Activated gamma-delta T cell (primary cell): ENCODE measurements around the gene RDH14.

Experiments
- DNase-seq: peaks from one replicate; lab custom pipeline; 2025; lab: John Stamatoyannopoulos, UW
- total RNA-seq, 2 donors: gene quantifications; one replicate each; lab custom pipeline; 2026; lab: John Stamatoyannopoulos, UW

Gene RDH14
- total RNA-seq, result 13.9 to 20.0 reads per million in 2 donors

- peak; percentile 78 for DNase-seq
Observed at GRCh38 chr2:18560031-18560796, at the start of gene RDH14. TSS of gene RDH14 (minus strand) at chr2:18560653. CDS start at chr2:18560572, 81 bp downstream.

GRCh38 chr2:18610090-18610489, 49.6 kb upstream of the RDH14 start:
- no peak for DNase-seq

- DNase-seq, result no peak
Observed at GRCh38 chr2:18605115-18605514, 44.7 kb upstream of the RDH14 start.

GRCh38 chr2:18604531-18604885, 44.1 kb upstream of the RDH14 start:
- DNase-seq, result no peak

GRCh38 chr2:18603854-18604530, 43.5 kb upstream of the RDH14 start:
- no peak for DNase-seq

GRCh38 chr2:18602298-18602697, 41.8 kb upstream of the RDH14 start:
- no peak for DNase-seq

- DNase-seq, result no peak
Observed at GRCh38 chr2:18600255-18600613, 39.8 kb upstream of the RDH14 start.

- no peak for DNase-seq
Observed at GRCh38 chr2:18599509-18600254, 39.2 kb upstream of the RDH14 start.

GRCh38 chr2:18598848-18599484, 38.5 kb upstream of the RDH14 start:
- no peak for DNase-seq

- DNase-seq, result no peak
Observed at GRCh38 chr2:18597618-18598017, 37.2 kb upstream of the RDH14 start.

- no peak for DNase-seq
Observed at GRCh38 chr2:18596993-18597392, 36.5 kb upstream of the RDH14 start.

- DNase-seq, result no peak
Observed at GRCh38 chr2:18593496-18593895, 33.0 kb upstream of the RDH14 start.

GRCh38 chr2:18592372-18592771, 31.9 kb upstream of the RDH14 start:
- no peak for DNase-seq

- no peak for DNase-seq
Observed at GRCh38 chr2:18589354-18589753, 28.9 kb upstream of the RDH14 start, which contains the start of gene NT5C1B. TSS of gene NT5C1B (minus strand) at chr2:18589569. CDS start at chr2:18589468, 101 bp downstream.

- no peak for DNase-seq
Observed at GRCh38 chr2:18588802-18589201, 28.3 kb upstream of the RDH14 start.

GRCh38 chr2:18588049-18588448, 27.6 kb upstream of the RDH14 start:
- no peak for DNase-seq

GRCh38 chr2:18585526-18585925, 25.1 kb upstream of the RDH14 start:
- no peak for DNase-seq

- no peak for DNase-seq
Observed at GRCh38 chr2:18584608-18584954, 24.1 kb upstream of the RDH14 start.

- DNase-seq, result no peak
Observed at GRCh38 chr2:18583905-18584607, 23.6 kb upstream of the RDH14 start.

- DNase-seq, result no peak
Observed at GRCh38 chr2:18580606-18581005, 20.2 kb upstream of the RDH14 start.

- DNase-seq, result no peak
Observed at GRCh38 chr2:18578033-18578432, 17.6 kb upstream of the RDH14 start.
